Measurements from ENCODE around the gene GTPBP6.

DNA sequence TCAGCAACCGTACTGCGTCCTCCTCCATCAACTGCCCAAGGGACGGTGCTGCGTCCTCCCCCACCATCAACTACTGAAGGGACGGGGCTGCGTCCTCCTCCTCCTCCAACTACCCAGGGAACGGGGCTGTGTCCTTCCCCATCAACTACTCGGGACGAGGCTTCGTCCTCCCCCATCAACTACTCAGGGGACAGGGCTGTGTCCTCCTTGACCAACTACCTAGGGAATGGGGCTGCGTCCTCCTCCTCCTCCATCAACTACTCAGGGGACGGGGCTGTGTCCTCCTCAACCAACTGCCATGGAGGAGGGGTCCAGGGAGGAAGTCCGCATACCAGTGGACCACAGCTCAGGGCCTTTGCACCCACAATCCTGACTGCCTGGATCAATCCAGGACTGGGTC, 43.8 kb upstream of the GTPBP6 start:
- TF ChIP-seq, protein P1, sequence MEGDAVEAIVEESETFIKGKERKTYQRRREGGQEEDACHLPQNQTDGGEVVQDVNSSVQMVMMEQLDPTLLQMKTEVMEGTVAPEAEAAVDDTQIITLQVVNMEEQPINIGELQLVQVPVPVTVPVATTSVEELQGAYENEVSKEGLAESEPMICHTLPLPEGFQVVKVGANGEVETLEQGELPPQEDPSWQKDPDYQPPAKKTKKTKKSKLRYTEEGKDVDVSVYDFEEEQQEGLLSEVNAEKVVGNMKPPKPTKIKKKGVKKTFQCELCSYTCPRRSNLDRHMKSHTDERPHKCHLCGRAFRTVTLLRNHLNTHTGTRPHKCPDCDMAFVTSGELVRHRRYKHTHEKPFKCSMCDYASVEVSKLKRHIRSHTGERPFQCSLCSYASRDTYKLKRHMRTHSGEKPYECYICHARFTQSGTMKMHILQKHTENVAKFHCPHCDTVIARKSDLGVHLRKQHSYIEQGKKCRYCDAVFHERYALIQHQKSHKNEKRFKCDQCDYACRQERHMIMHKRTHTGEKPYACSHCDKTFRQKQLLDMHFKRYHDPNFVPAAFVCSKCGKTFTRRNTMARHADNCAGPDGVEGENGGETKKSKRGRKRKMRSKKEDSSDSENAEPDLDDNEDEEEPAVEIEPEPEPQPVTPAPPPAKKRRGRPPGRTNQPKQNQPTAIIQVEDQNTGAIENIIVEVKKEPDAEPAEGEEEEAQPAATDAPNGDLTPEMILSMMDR (IDR thresholded peaks at IDR 0.05; ENCODE audit: low read length) = no peak
- TF ChIP-seq EZH2 (IDR thresholded peaks at IDR 0.05; ENCODE audit: borderline replicate concordance, low read length) = no peak

All from OCI-LY1 (cell line).